SK-N-MC (cell line): ENCODE results near the gene MAN2A2.

Experiments used
- EZH2 ChIP-seq: fragments of 200-600 bp; sonication (generic); IDR thresholded peaks from one replicate; pipeline ENCODE4 v1.6.1; 2017; ENCODE audit warnings: antibody characterized with exemption
- FOXP2 ChIP-seq: optimal IDR thresholded peaks from 2 replicates; pipeline ENCODE3; 2011; ENCODE audit warnings: mild to moderate bottlenecking, moderate library complexity; ENCODE audit not compliant: insufficient read depth; ENCODE audit errors: extremely low read length, control extremely low read depth
- POLR2AphosphoS5 ChIP-seq: IDR thresholded peaks from 2 replicates; pipeline ENCODE4 v1.6.1; 2012; ENCODE audit warnings: mild to moderate bottlenecking, low read depth, low read length, borderline replicate concordance

- TF ChIP-seq POLR2AphosphoS5 (no peak), EZH2 (no peak), FOXP2 (no peak)
Observed at GRCh38 chr15:90893175-90894090, 9.7 kb upstream of the MAN2A2 start.
